WTC11 (cell line): Measurements from ENCODE around the gene YIF1B. TPM values are rescaled to one million over a fixed set of nuclear protein-coding genes. Genes with fewer than 3 reads are reported as not detected.
"Not testable (repeated sequence)": the region's sequence is repeated elsewhere in the genome, so short reads cannot be mapped to it uniquely, and the experiment has no call there.

ENCODE experiments used
- ATAC-seq: fragments of 200-7000 bp; cut with Tn5 transposase; 2 replicates; pipeline ENCODE4 v1.10.0; 2021; ENCODE audit warnings: mild to moderate bottlenecking, moderate library complexity
- CTCF ChIA-PET: fragments of 300-600 bp; sonication (Branson Sonifier 250); formaldehyde crosslinking; loops from one replicate; lab custom pipeline; 2021; ENCODE audit warnings: antibody characterized with exemption; lab: Charles Lee
- POLR2A ChIA-PET: fragments of 350-600 bp; sonication (Branson Sonifier 250); formaldehyde crosslinking; loops from one replicate; lab custom pipeline; 2021; ENCODE audit warnings: antibody characterized with exemption; lab: Charles Lee
- DNase-seq: peaks from one replicate; pipeline ENCODE4 v3.0.0; 2021; ENCODE audit warnings: low spot score
- H3K27ac Mint-ChIP-seq: 2 replicates; pipeline ENCODE4 v1.8.0; 2021; ENCODE audit warnings: mixed read lengths
- H3K27me3 Mint-ChIP-seq: 2 replicates; pipeline ENCODE4 v1.8.0; 2021; ENCODE audit warnings: low read depth, mild to moderate bottlenecking, moderate library complexity, mixed read lengths
- H3K36me3 Mint-ChIP-seq: 2 replicates; pipeline ENCODE4 v1.8.0; 2021; ENCODE audit warnings: mixed read lengths
- H3K4me1 Mint-ChIP-seq: 2 replicates; pipeline ENCODE4 v1.8.0; 2022; ENCODE audit warnings: mixed read lengths
- H3K4me3 Mint-ChIP-seq: 2 replicates; pipeline ENCODE4 v1.8.0; 2021; ENCODE audit warnings: mild to moderate bottlenecking, moderate library complexity, mixed read lengths
- H3K9me3 Mint-ChIP-seq: 2 replicates; pipeline ENCODE4 v1.8.0; 2021; ENCODE audit warnings: mixed read lengths
- ATF2 ChIP-seq: sonication (generic); formaldehyde crosslinking; IDR thresholded peaks from 2 replicates; pipeline ENCODE4 v1.8.1; 2022; ENCODE audit warnings: low read depth, missing genetic modification reagents, borderline replicate concordance
- CBFB ChIP-seq: sonication (generic); formaldehyde crosslinking; IDR thresholded peaks from 2 replicates; pipeline ENCODE4 v1.8.1; 2022; ENCODE audit warnings: mild to moderate bottlenecking, low read depth, missing genetic modification reagents
- ETV6 ChIP-seq: sonication (generic); formaldehyde crosslinking; IDR thresholded peaks from 2 replicates; pipeline ENCODE4 v1.8.1; 2022; ENCODE audit warnings: mild to moderate bottlenecking, missing genetic modification reagents
- IRF1 ChIP-seq: sonication (generic); formaldehyde crosslinking; IDR thresholded peaks from 2 replicates; pipeline ENCODE4 v1.8.0; 2023; ENCODE audit warnings: missing genetic modification reagents
- MYBL2 ChIP-seq: sonication (generic); formaldehyde crosslinking; IDR thresholded peaks from 2 replicates; pipeline ENCODE4 v1.8.1; 2023; ENCODE audit warnings: mild to moderate bottlenecking, moderate library complexity, missing genetic modification reagents
- NR2C2 ChIP-seq: sonication (generic); formaldehyde crosslinking; IDR thresholded peaks from 2 replicates; pipeline ENCODE4 v1.8.0; 2022; ENCODE audit warnings: mild to moderate bottlenecking, missing genetic modification reagents
- OVOL2 ChIP-seq: fragments of 250-450 bp; sonication (Bioruptor Pico); IDR thresholded peaks from 2 replicates; pipeline ENCODE4 v1.9.0; 2021; ENCODE audit warnings: mild to moderate bottlenecking, borderline replicate concordance
- SMAD3 ChIP-seq: sonication (generic); formaldehyde crosslinking; IDR thresholded peaks from 2 replicates; pipeline ENCODE4 v1.8.0; 2022; ENCODE audit warnings: missing genetic modification reagents, mild to moderate bottlenecking, borderline replicate concordance
- USF2 ChIP-seq: sonication (generic); formaldehyde crosslinking; IDR thresholded peaks from 2 replicates; pipeline ENCODE4 v1.8.1; 2023; ENCODE audit warnings: mild to moderate bottlenecking, missing genetic modification reagents, moderate library complexity
- ZNF416 ChIP-seq: fragments of 250-450 bp; sonication (Bioruptor Pico); IDR thresholded peaks from 2 replicates; pipeline ENCODE4 v1.9.0; 2021; ENCODE audit warnings: mild to moderate bottlenecking, inconsistent platforms
- ZNF423 ChIP-seq: fragments of 250-450 bp; sonication (Bioruptor Pico); IDR thresholded peaks from 2 replicates; pipeline ENCODE4 v2.1.2; 2022; ENCODE audit warnings: mild to moderate bottlenecking, moderate library complexity
- ZNF425 ChIP-seq: fragments of 250-450 bp; sonication (Bioruptor Pico); conservative IDR thresholded peaks from 2 replicates; pipeline ENCODE4 v1.9.0; 2021; ENCODE audit warnings: mild to moderate bottlenecking
- total RNA-seq: library from RNA; stranded (reverse); gene quantifications from 3 replicates; pipeline ENCODE4 v1.2.3, GENCODE V29; 2021
- TF ChIP-seq, protein P1 (sequence below): sonication (generic); formaldehyde crosslinking; IDR thresholded peaks from 2 replicates; pipeline ENCODE4 v1.8.1; 2023; ENCODE audit warnings: mild to moderate bottlenecking, missing genetic modification reagents
- TF ChIP-seq, protein P2 (sequence below): sonication (generic); formaldehyde crosslinking; IDR thresholded peaks from 2 replicates; pipeline ENCODE4 v1.8.1; 2023; ENCODE audit warnings: mild to moderate bottlenecking, moderate library complexity, missing genetic modification reagents

YIF1B gene
- total RNA-seq, 1 experiment from 2014 or later = 83.3 TPM

GRCh38 chr19:38340927-38341326 is 25.2 kb upstream of the YIF1B start:
- CTCF ChIA-PET = no interaction called here
- H3K4me1 Mint-ChIP-seq = peaks cover 14% of the 10 kb centered on the region
- H3K27ac Mint-ChIP-seq = peak overlapping the region; percentile 9
- POLR2A ChIA-PET = no interaction called here
- ATAC-seq = no peak
- peaks cover 2% of the 10 kb centered on the region; the same call in 1 of the 2 replicates for H3K36me3 Mint-ChIP-seq
- no peak for TF ChIP-seq ETV6 (CRISPR knock-in tag)
- TF ChIP-seq ZNF416 (CRISPR knock-in tag) = no peak
- TF ChIP-seq, protein P1, sequence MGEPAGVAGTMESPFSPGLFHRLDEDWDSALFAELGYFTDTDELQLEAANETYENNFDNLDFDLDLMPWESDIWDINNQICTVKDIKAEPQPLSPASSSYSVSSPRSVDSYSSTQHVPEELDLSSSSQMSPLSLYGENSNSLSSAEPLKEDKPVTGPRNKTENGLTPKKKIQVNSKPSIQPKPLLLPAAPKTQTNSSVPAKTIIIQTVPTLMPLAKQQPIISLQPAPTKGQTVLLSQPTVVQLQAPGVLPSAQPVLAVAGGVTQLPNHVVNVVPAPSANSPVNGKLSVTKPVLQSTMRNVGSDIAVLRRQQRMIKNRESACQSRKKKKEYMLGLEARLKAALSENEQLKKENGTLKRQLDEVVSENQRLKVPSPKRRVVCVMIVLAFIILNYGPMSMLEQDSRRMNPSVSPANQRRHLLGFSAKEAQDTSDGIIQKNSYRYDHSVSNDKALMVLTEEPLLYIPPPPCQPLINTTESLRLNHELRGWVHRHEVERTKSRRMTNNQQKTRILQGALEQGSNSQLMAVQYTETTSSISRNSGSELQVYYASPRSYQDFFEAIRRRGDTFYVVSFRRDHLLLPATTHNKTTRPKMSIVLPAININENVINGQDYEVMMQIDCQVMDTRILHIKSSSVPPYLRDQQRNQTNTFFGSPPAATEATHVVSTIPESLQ = no peak
- no peak for TF ChIP-seq NR2C2 (CRISPR knock-in tag)
- no peak for TF ChIP-seq OVOL2 (CRISPR knock-in tag)
- no peak for TF ChIP-seq ZNF423 (CRISPR knock-in tag)
- no peak for TF ChIP-seq CBFB (CRISPR knock-in tag)
- no peak for TF ChIP-seq USF2 (CRISPR knock-in tag)
- no peak for TF ChIP-seq IRF1
- no peak for TF ChIP-seq SMAD3 (CRISPR knock-in tag)
- no peak for TF ChIP-seq MYBL2 (CRISPR knock-in tag)
- TF ChIP-seq ATF2 (CRISPR knock-in tag) = no peak
- TF ChIP-seq, protein P2, sequence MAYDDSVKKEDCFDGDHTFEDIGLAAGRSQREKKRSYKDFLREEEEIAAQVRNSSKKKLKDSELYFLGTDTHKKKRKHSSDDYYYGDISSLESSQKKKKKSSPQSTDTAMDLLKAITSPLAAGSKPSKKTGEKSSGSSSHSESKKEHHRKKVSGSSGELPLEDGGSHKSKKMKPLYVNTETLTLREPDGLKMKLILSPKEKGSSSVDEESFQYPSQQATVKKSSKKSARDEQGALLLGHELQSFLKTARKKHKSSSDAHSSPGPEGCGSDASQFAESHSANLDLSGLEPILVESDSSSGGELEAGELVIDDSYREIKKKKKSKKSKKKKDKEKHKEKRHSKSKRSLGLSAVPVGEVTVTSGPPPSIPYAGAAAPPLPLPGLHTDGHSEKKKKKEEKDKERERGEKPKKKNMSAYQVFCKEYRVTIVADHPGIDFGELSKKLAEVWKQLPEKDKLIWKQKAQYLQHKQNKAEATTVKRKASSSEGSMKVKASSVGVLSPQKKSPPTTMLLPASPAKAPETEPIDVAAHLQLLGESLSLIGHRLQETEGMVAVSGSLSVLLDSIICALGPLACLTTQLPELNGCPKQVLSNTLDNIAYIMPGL (CRISPR knock-in tag) = no peak
- no peak for TF ChIP-seq ZNF425
- H3K9me3 Mint-ChIP-seq = no peaks in the 10 kb centered on the region
- DNase-seq = no peak
- peaks cover 3% of the 10 kb centered on the region; the same call in 1 of the 2 replicates for H3K27me3 Mint-ChIP-seq
- H3K4me3 Mint-ChIP-seq = no peak overlapping the region

GRCh38 chr19:38339011-38339410 is 23.3 kb upstream of the YIF1B start:
- peak overlapping the region; percentile 39 for H3K4me3 Mint-ChIP-seq
- H3K27me3 Mint-ChIP-seq, ATAC-seq, H3K36me3 Mint-ChIP-seq, H3K9me3 Mint-ChIP-seq, DNase-seq: not testable (repeated sequence)
- peak overlapping the region; percentile 76 for H3K27ac Mint-ChIP-seq
- ChIA-PET POLR2A (interaction anchor here (1.1 kb wide), 1 partner anchor 23 kb away, joined by 3 read pairs; no protein-coding TSS in a partner anchor), CTCF (interaction anchor here (1.1 to 1.4 kb wide), 2 partner anchors 49 to 64 kb away, joined by 5 to 6 read pairs; partner anchors contain the start of genes FAM98C and GGN)
- peaks cover 14% of the 10 kb centered on the region for H3K4me1 Mint-ChIP-seq
